Stimulated activated CD4-positive, alpha-beta T cell treated with anti-CD3 and anti-CD28 coated beads, Interleukin-15, amount 100 ng/mL, for 24 hours (primary cell): ENCODE results near the gene GDPD5.
A peak's percentile ranks its signal among the peaks of the same experiment; 100 is the strongest.

Experiments
- DNase-seq: peaks from one replicate; pipeline ENCODE4 v3.0.0-alpha.2; 2020

Gene GDPD5

GRCh38 chr11:75525433-75526191 lies at the start of gene GDPD5:
GDPD5 (minus strand) TSS chr11:75525941; CDS start chr11:75477735, 48,206 bp downstream.
- DNase-seq = peak; percentile 92

GRCh38 chr11:75574698-75575602 lies 49.2 kb upstream of the GDPD5 start:
- DNase-seq = no peak

- no peak for DNase-seq
These were observed 47.0 kb upstream of the GDPD5 start for GRCh38 chr11:75572744-75573143.

- DNase-seq = no peak
These were observed 45.9 kb upstream of the GDPD5 start for GRCh38 chr11:75571625-75572024.

- no peak for DNase-seq
These were observed 44.9 kb upstream of the GDPD5 start for GRCh38 chr11:75570559-75571139.

- DNase-seq = no peak
These were observed 43.0 kb upstream of the GDPD5 start for GRCh38 chr11:75568616-75569219.

GRCh38 chr11:75567971-75568370 lies 42.2 kb upstream of the GDPD5 start:
- DNase-seq = no peak

GRCh38 chr11:75566763-75567279 lies 41.1 kb upstream of the GDPD5 start:
- no peak for DNase-seq

- no peak for DNase-seq
These were observed 40.4 kb upstream of the GDPD5 start for GRCh38 chr11:75565916-75566762.

- no peak for DNase-seq
These were observed 39.6 kb upstream of the GDPD5 start for GRCh38 chr11:75565221-75565814.

- DNase-seq = no peak
These were observed 38.3 kb upstream of the GDPD5 start for GRCh38 chr11:75563978-75564552.

- DNase-seq = no peak
These were observed 37.8 kb upstream of the GDPD5 start for GRCh38 chr11:75563501-75563977.

- no peak for DNase-seq
These were observed 37.2 kb upstream of the GDPD5 start for GRCh38 chr11:75562836-75563484.

GRCh38 chr11:75562048-75562835 lies 36.5 kb upstream of the GDPD5 start, which contains the start of gene SERPINH1:
SERPINH1 (plus strand) TSS chr11:75562253; CDS start chr11:75566350, 4,097 bp downstream.
- peak; percentile 89 for DNase-seq

- DNase-seq = no peak
These were observed 35.8 kb upstream of the GDPD5 start for GRCh38 chr11:75561426-75562047.

GRCh38 chr11:75560644-75561043 lies 34.9 kb upstream of the GDPD5 start:
- no peak for DNase-seq

GRCh38 chr11:75558939-75559843 lies 33.5 kb upstream of the GDPD5 start:
- DNase-seq = no peak
